ENCODE measurements around the gene MIA.

- no peak for TF ChIP-seq CTCF (conservative IDR thresholded peaks at IDR 0.05 in 1 of 2, IDR thresholded peaks at IDR 0.05 in 1 of 2; ENCODE audit: low read depth in 1 of 2, low read length in 2 of 2)
- TF ChIP-seq EZH2 (IDR thresholded peaks at IDR 0.05; ENCODE audit: low read length, missing control alignments): no peak
Observed at GRCh38 chr19:40811478-40812341, 36.4 kb downstream of the MIA start.

Data from fibroblast of lung (primary cell).